ENCODE data around the gene RASGRP4.

The RASGRP4 gene

GRCh38 chr19:38388349-38389100, 37.5 kb downstream of the RASGRP4 start, which contains the start of gene SPRED3:
TSS of gene SPRED3 (plus strand) at chr19:38388697. CDS start at chr19:38390303, 1,606 bp downstream.
- Histone ChIP-seq H3K36me3 (replicated peaks in 1 of 2; ENCODE audit: control insufficient read depth in 2 of 2, insufficient read depth in 2 of 2, low read length in 2 of 2) (peaks cover 14 to 52% of the 10 kb centered on the region in 2 donors), H3K18ac (ENCODE audit: low read length) (peak within 1 kb of the TSS; percentile 98), H2BK15ac (ENCODE audit: low read length) (peak within 1 kb of the TSS; percentile 53), H3K14ac (ENCODE audit: low read length) (peak within 1 kb of the TSS; percentile 67), H3K23ac (ENCODE audit: low read depth, low read length, poor library complexity) (no peak within 1 kb of the TSS), H3K4me3 (ENCODE audit: low read length in 2 of 2) (peak within 1 kb of the TSS; percentile 82 to 91), H2BK5ac (ENCODE audit: low read length) (peak within 1 kb of the TSS; percentile 79), H2BK12ac (ENCODE audit: low read length) (no peak within 1 kb of the TSS), H3K4ac (ENCODE audit: low read length) (no peak within 1 kb of the TSS), H3K27me3 (ENCODE audit: control insufficient read depth in 3 of 3, insufficient read depth in 3 of 3, low read depth in 1 of 3, low read length in 3 of 3) (no peaks in the 10 kb centered on the region), H2AK5ac (ENCODE audit: low read depth, low read length) (peak within 1 kb of the TSS; percentile 91), H3K9me3 (replicated peaks in 1 of 2; ENCODE audit: control insufficient read depth in 2 of 2, insufficient read depth in 1 of 2, low read depth in 1 of 2, low read length in 2 of 2) (no peaks in the 10 kb centered on the region), H4K8ac (ENCODE audit: low read depth, low read length) (no peak within 1 kb of the TSS), H3K4me1 (ENCODE audit: control insufficient read depth in 2 of 2, insufficient read depth in 1 of 2, low read depth in 1 of 2, low read length in 2 of 2) (peaks cover 8 to 10% of the 10 kb centered on the region in 2 donors), H3K27ac (replicated peaks; ENCODE audit: low read length) (peak within 1 kb of the TSS; percentile 91), H3K4me2 (ENCODE audit: insufficient read depth, low read length, poor library complexity, severe bottlenecking) (peak within 1 kb of the TSS; percentile 93), H4K91ac (ENCODE audit: low read depth, low read length, poor library complexity) (no peak within 1 kb of the TSS), H2AFZ (ENCODE audit: low read length) (peak within 1 kb of the TSS; percentile 95), H3K79me1 (ENCODE audit: low read depth, low read length) (peaks cover 5% of the 10 kb centered on the region), H2BK120ac (ENCODE audit: low read depth, low read length) (peak within 1 kb of the TSS; percentile 88), H3K9ac (ENCODE audit: low read depth, low read length, poor library complexity) (peak within 1 kb of the TSS; percentile 96)
- WGBS, 2 donors (ENCODE audit: extremely low coverage in 2 of 2, insufficient read length in 2 of 2, insufficient replicate concordance in 1 of 2): no CpG with 5 or more reads among the region's 46 CpGs
- DNase-seq (ENCODE audit: low spot score): no peak

DNA sequence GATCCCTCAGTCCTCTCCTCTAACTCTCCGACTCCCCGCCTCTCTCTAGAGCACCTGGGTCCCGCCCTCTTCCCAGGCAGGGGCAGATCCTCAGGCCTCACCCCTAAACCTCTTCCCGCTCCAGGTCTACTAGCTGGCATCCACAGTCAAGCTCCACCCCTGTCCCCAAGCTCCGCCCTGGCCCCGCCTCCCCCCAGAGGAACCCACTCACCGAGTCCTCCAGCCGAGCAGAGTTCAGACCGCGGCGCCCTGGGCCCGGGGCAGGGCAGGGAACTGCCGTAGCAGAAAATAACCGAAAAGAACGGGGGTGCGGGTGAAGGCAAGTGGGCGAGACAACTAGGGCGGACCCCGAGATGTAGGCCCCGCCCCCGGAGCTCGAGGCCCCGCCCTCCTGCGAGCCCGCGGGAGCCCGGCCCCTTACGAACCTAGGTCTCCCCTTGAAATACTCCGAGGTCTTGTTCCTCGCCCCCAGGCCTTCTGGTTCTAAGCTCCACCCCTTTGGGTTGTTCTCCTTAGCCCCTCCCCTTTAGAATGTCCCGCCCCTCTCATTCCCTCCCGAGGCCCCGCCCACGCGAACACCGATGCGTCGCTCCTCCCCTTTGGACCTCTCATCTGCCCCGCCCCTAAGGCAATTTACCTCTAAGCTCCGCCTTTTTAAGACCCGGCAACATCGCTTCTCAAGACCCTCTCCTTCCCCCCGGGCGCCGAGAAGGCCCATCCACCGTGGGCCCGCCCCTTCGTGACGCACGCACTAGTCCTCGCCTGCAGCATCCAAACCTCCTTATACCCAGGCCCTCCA, 38.3 kb downstream of the RASGRP4 start, which contains the start of gene GGN:
Gene GGN, minus strand, starts transcription at position 485 of the 799 bp plus-strand sequence. CDS start 773 bp downstream, outside the sequence.
- Histone ChIP-seq H3K9ac (ENCODE audit: low read depth, low read length, poor library complexity) (peak within 1 kb of the TSS; percentile 96), H3K18ac (ENCODE audit: low read length) (peak within 1 kb of the TSS; percentile 98), H3K4me3 (ENCODE audit: low read length in 2 of 2) (peak within 1 kb of the TSS; percentile 82 to 91), H3K79me1 (ENCODE audit: low read depth, low read length) (peaks cover 5% of the 10 kb centered on the region), H3K27ac (replicated peaks; ENCODE audit: low read length) (peak within 1 kb of the TSS; percentile 91), H3K36me3 (replicated peaks in 1 of 2; ENCODE audit: control insufficient read depth in 2 of 2, insufficient read depth in 2 of 2, low read length in 2 of 2) (peaks cover 18 to 53% of the 10 kb centered on the region in 2 donors), H3K9me3 (replicated peaks in 1 of 2; ENCODE audit: control insufficient read depth in 2 of 2, insufficient read depth in 1 of 2, low read depth in 1 of 2, low read length in 2 of 2) (no peaks in the 10 kb centered on the region), H3K27me3 (ENCODE audit: control insufficient read depth in 3 of 3, insufficient read depth in 3 of 3, low read depth in 1 of 3, low read length in 3 of 3) (no peaks in the 10 kb centered on the region), H4K8ac (ENCODE audit: low read depth, low read length) (no peak within 1 kb of the TSS), H2BK12ac (ENCODE audit: low read length) (no peak within 1 kb of the TSS), H3K23ac (ENCODE audit: low read depth, low read length, poor library complexity) (no peak within 1 kb of the TSS), H2BK5ac (ENCODE audit: low read length) (peak within 1 kb of the TSS; percentile 79), H2BK120ac (ENCODE audit: low read depth, low read length) (peak within 1 kb of the TSS; percentile 88), H4K91ac (ENCODE audit: low read depth, low read length, poor library complexity) (no peak within 1 kb of the TSS), H2BK15ac (ENCODE audit: low read length) (peak within 1 kb of the TSS; percentile 53), H2AFZ (ENCODE audit: low read length) (peak within 1 kb of the TSS; percentile 95), H3K4ac (ENCODE audit: low read length) (no peak within 1 kb of the TSS), H3K4me1 (ENCODE audit: control insufficient read depth in 2 of 2, insufficient read depth in 1 of 2, low read depth in 1 of 2, low read length in 2 of 2) (peaks cover 8 to 10% of the 10 kb centered on the region in 2 donors), H3K4me2 (ENCODE audit: insufficient read depth, low read length, poor library complexity, severe bottlenecking) (peak within 1 kb of the TSS; percentile 93), H3K14ac (ENCODE audit: low read length) (peak within 1 kb of the TSS; percentile 67), H2AK5ac (ENCODE audit: low read depth, low read length) (peak within 1 kb of the TSS; percentile 91)
- peak; percentile 99 for DNase-seq (ENCODE audit: low spot score)
- no CpG with 5 or more reads among the region's 51 CpGs for WGBS, 2 donors (ENCODE audit: extremely low coverage in 2 of 2, insufficient read length in 2 of 2, insufficient replicate concordance in 1 of 2)

DNA sequence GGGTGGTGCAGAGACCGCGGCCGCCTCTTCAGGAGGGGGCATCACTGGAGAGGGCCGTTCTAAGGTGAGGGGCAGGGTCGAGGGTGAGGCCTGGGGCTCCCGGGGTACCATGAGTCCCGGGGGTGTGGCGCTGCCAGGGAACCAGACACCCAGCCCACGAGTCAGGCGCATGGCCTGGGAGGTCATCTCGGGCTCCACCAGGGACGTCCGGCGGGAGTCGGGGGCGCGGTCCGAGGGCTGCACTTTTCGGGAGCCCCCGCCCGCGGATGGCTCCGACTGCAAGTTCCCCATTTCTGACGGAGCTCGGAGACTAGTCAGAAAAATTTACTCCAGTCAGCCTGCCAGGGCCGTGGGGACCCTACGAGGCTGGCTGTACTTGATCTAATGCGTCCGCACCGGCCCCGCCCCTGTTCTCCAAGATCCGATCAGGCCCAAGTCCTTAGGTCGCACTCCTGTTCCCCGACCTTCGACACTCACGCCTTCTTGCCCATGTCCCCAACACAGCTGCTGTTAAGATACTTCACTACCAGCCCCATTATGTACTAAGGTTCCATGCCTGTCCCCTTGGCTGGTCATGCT, 39.0 kb downstream of the RASGRP4 start:
- Histone ChIP-seq H3K4me2 (ENCODE audit: insufficient read depth, low read length, poor library complexity, severe bottlenecking) (peak overlapping the region; percentile 85), H3K18ac (ENCODE audit: low read length) (peak overlapping the region; percentile 5), H3K4me3 (ENCODE audit: low read length in 2 of 2) (peak overlapping the region; percentile 82 to 83), H3K4ac (ENCODE audit: low read length) (no peak overlapping the region), H2BK15ac (ENCODE audit: low read length) (no peak overlapping the region), H2BK120ac (ENCODE audit: low read depth, low read length) (no peak overlapping the region), H3K9me3 (replicated peaks in 1 of 2; ENCODE audit: control insufficient read depth in 2 of 2, insufficient read depth in 1 of 2, low read depth in 1 of 2, low read length in 2 of 2) (no peaks in the 10 kb centered on the region), H2BK12ac (ENCODE audit: low read length) (no peak overlapping the region), H4K8ac (ENCODE audit: low read depth, low read length) (no peak overlapping the region), H3K4me1 (ENCODE audit: control insufficient read depth in 2 of 2, insufficient read depth in 1 of 2, low read depth in 1 of 2, low read length in 2 of 2) (peaks cover 8 to 10% of the 10 kb centered on the region in 2 donors), H2AK5ac (ENCODE audit: low read depth, low read length) (no peak overlapping the region), H3K9ac (ENCODE audit: low read depth, low read length, poor library complexity) (peak overlapping the region; percentile 17), H3K27me3 (ENCODE audit: control insufficient read depth in 3 of 3, insufficient read depth in 3 of 3, low read depth in 1 of 3, low read length in 3 of 3) (no peaks in the 10 kb centered on the region), H3K23ac (ENCODE audit: low read depth, low read length, poor library complexity) (no peak overlapping the region), H4K91ac (ENCODE audit: low read depth, low read length, poor library complexity) (no peak overlapping the region), H3K14ac (ENCODE audit: low read length) (no peak overlapping the region), H2BK5ac (ENCODE audit: low read length) (no peak overlapping the region), H3K27ac (replicated peaks; ENCODE audit: low read length) (peak overlapping the region; percentile 2), H3K79me1 (ENCODE audit: low read depth, low read length) (peaks cover 5% of the 10 kb centered on the region), H3K36me3 (replicated peaks in 1 of 2; ENCODE audit: control insufficient read depth in 2 of 2, insufficient read depth in 2 of 2, low read length in 2 of 2) (peaks cover 18 to 51% of the 10 kb centered on the region in 2 donors), H2AFZ (ENCODE audit: low read length) (peak overlapping the region; percentile 95)
- no peak for DNase-seq (ENCODE audit: low spot score)
- WGBS, 2 donors (ENCODE audit: extremely low coverage in 2 of 2, insufficient read length in 2 of 2, insufficient replicate concordance in 1 of 2): no CpG with 5 or more reads among the region's 36 CpGs

All from neuronal stem cell (in vitro differentiated cells).